Inflammatory macrophage treated with lipopolysaccharide for 1 hour (primary cell): ENCODE data around the gene PPP1R26.
"Not testable (repeated sequence)": the region's sequence is repeated elsewhere in the genome, so short reads cannot be mapped to it uniquely, and the experiment has no call there.

Experiments
- DNase-seq, 2 donors: peaks; one replicate each; pipeline ENCODE4 v3.0.0-alpha.2; 2020 to 2022

PPP1R26 gene

GRCh38 chr9:135505406-135506187 lies 26.0 kb downstream of the PPP1R26 start:
- DNase-seq: no peak

DNA sequence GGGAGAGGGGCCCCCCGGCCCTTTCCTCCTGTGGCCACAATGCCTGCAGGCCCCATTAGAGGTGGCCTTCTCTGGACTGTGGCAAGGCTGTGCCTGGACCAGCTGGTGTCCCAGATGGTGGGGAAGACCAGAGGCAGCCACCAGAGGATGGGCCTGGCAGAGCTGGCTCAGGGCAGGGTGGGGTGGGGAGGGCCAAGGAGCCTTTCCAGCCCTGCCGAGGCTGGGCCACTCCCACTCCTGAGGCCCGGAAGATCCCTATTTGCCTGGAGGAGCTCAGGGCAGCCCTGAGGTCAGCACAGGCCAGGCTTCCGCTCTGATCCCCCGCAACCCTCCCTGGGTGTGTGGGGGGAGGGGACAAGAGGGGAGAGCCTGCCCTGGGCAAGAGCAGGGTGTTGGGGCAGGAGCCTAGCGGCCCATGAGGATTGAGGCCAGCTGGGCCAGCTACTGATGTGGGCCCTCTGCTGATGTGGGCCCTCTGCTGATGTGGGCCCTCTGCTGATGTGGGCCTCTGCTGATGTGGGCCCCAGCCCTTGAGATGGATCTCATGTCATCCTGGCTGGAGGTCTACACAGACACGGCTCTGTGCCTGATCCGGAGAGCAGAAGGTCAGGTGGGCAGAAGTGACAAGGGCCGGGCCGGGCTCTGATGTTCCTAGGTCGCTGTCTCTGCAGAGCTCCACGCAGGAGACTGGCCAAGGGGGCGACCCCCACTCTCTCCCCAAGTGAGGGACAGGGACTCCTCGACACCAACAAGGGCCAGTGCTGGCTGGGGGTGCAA lies 26.9 kb downstream of the PPP1R26 start:
- DNase-seq: no peak

DNA sequence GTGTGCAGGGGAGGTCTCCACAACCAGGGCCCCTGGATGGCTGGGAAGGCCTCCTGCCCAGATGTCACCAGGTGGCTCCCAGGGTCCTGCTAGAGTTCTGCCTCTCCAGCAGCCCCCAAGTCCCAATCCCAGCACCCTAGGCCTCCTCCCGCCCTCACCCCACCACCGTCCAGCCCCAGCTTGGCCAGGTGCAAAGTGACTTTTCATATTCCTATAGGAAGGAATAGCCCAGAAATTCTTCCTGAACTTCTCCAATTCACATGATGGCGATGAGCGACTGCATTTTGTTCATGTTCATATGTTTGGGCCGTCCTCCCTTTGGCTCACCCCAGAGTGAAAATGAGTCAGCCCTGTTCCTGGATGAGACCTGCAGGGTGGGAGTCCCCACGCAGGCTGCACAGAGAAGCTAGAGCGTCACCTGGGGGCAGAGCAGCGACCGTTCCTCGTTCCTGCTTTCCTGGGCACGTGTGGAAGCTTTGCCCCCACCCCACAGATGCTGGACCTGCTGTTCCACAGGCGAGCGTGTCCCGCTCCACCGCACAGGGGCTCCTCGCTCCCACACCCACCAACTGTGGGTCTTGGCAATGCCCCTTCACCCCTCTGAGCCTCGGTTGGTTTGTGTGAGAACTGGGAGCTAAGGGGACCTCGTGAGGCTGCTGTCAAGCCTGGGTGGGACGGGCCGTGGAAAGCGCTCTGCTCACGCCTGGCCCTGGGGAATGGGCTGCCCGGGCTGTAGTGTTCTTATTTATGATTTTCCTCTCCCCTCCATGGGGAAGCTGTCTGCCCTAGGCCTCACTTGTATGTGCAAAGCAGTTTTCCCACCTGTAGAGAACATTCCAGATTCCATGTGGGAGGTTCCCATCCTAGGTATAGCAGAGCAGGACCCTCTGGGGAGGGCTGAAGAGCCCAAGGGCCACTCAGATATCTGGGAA lies 27.8 kb downstream of the PPP1R26 start:
- no peak for DNase-seq

DNA sequence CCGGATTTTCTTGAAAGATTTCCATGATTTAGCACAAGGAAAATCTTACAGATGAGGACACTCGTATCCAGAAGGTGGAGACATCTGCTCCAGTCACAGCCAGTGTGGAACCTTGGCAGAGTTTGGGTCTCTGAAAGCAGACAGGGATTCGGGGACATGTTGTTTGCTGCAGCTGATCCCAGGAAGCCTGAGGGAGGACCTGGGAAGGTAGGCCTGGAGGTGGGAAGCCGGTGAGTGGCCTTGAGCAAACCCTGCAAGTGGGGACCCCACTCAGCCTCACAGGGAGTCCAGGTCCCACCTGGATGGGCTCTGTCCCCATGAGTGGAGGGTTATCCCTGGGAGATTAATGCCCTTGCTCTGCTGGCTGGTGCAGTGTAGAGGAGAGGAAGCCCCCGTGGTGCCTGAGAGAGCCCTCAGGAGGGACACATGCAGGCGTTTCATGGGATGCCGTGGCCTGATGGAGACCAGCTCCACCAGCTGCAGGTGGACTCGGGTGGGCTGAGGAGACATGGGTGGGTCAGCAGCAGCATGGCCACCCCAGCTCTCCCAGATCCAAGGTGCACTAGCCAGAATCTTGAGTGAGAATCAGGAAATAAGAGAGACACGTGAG lies 28.7 kb downstream of the PPP1R26 start:
- no peak for DNase-seq

- DNase-seq: no peak
Observed at GRCh38 chr9:135509458-135509857, 29.9 kb downstream of the PPP1R26 start.

DNA sequence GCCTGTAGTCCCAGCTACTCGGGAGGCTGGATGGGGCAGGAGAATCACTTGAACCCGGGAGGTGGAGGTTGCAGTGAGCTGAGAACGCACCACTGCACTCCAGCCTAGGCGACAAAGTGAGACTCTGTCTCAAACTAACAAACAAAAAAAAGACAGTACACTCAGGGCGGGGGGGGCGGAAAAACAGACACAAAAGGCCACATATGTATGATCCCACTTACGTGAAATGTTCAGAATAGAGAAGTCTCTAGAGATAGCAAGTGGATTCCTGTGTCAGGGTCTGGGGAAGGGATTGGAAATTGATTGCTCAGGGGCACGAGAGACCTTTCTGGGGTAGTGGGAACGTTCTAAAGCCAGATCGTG lies 32.6 kb downstream of the PPP1R26 start:
- DNase-seq: no peak

DNA sequence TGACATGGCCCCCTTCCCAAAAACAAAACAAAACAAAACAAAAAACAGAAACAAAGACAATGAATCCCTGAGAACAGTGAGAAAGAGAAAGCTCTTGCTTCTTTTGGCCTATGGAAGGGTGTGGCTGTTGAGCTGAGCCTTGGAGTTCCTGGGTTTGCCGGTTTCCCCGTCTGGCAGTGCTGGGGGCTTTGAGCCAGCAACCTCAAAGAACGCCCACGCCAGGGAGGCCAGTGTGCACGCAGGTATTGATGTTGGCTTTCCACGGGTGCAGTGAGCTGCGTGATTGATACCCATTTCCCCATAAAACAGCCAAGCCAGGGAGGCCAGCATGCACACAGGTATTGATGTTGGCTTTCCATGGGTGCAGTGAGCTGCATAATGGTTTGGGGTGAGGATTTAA lies 33.3 kb downstream of the PPP1R26 start:
- DNase-seq: no peak

- DNase-seq: no peak
Observed at GRCh38 chr9:135513351-135513846, 33.8 kb downstream of the PPP1R26 start.

DNA sequence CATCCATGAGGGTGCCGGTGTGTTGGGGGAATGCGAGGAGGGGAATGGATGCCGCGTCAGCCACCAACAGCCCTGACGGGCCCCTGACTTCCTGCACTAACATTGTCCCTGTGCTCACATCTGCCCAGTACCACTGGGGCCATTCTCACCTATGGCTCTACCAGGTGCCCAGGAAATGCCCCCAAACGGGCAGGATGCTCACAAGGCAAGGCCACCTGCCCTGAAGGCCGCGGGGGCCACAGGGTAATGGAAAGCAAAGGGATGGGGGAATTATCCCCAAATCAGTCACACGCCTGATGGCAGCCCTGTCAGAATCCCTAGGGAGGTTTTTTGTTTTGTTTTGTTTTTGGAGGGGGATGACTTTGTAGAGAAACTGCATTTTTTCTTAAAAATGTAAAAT lies 34.3 kb downstream of the PPP1R26 start:
- DNase-seq: not testable (repeated sequence)

DNA sequence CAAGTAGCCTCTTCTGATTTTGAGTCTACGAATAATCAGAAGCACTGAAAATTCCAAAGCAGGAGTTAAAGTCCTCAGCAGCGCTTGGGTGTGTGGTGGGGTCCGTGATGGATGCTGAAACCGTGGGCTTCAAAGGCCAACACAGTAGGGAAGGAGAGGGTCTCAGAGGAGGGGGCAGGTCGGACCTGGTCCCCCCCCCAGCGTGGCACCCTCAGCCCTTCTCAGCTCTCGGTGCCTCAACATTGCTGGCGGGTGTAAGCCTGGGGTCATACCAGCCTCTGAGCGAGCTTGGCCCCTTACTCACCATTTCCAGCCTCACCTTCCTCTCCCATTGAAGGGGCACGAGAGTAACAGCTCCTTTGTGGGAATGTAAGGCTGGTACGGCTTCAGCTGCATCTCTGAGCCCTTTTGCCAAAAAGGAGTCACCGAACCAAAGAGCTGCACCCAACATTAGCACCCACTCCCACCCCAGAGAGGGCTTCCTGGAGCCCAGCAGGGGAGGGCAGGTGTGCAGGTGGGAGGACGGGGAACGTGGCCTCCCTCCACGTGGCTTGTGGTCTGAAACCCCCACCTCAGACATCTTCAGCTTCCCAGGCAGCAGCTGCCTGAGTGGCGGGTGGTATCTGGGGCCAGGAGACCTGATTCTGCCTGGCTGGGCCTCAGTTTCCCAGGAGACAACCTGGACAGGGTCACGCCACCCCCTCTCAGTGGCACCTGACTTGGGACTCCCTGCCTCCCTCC lies 34.9 kb downstream of the PPP1R26 start:
- no peak for DNase-seq

GRCh38 chr9:135515083-135515951 lies 35.7 kb downstream of the PPP1R26 start:
- no peak for DNase-seq

DNA sequence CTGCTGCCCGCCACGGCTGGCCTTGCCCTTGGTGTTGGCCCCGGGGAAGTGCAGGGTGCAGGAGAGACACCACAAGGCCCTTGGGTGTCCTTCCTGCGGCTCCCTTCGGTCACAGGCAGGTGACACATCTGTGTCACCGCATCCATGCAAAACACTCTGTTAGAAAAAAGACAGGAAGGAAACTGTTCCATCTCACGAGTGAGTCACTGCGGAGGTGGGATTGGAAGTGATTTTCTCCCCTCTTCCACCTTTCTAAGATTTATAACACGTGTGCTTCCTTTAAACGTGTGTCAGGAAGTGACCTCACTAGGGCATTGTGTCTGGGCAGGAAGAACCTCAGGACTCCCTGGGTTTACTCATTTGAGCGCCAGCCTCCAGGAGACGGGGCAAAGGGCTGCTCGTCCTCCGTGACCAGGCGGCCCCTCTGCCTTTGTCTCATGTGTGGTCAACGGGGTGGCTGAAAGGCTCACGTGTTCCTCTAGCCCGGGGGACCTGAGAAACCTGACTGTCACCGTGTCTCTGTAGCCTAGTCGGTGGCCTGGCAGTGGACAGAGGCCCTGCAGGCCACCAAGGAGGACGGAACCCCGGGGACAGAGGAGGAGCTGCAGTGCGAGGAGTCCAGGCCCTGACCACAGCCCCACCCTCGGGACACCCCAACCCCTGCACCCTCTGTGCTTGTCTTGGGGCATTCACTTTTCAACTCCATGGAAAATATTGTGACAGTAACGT lies 36.7 kb downstream of the PPP1R26 start:
- DNase-seq: no peak

DNA sequence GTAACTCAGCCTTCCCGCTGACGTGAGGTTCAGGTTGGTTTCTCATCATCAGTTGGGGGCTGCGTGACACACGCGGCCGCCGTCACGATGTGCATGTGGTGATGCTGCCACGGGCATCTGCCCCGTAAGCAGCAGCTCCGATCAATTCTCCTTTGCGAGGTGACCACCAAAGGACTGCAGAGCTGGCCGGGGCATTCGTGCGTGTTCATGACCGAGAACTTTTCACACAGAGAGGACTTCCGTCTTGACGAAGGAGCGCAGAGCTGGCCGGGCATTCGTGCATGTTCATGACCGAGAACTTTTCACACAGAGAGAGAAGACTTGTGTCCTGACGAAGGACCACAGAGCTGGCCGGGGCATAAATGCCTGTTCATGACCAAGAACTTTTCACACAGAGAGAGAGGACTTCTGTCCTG lies 37.8 kb downstream of the PPP1R26 start:
- no peak for DNase-seq

DNA sequence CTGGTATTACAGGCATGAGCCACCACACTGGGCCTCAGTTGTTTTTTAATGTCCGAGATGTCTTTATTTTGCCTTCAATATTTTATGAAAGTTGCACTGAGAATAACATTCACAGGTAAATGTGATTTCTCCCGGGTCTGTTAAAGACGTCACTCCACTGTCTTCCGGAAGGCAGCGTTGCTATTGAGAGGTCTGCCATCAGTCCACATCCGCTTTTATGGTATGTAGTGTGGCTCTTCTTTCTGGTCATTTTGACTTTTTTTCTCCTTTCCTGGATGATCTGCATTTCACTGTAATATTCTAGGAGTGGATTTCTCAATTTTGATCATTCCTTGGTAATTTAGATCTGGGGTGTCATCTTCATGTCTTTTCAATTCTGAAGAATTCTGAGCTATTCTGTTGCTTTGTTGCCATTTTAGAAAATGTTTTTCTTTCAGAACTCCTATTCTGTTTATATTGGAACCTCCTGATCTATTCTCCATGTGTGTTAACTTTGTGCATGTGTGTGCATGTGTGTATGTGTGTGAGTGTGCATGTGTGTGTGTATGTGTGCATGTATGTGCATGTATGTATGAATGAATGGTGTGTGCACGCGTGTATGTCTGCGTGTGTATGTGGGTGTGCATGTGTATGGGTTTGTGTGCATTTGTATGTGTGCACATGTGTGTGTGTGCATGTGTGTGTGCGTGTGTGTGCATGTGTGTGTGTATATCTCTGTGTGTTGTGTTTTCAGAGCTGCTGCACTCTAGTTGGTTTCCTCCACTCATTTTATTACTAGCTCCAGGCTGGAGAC lies 39.8 kb downstream of the PPP1R26 start:
- DNase-seq: no peak

- DNase-seq: no peak
Observed at GRCh38 chr9:135520916-135521607, 41.5 kb downstream of the PPP1R26 start, which contains the start of gene LCN1. Gene LCN1 (plus strand): TSS chr9:135521440. CDS start chr9:135521498, 58 bp downstream.

- DNase-seq: no peak
Observed at GRCh38 chr9:135521608-135522095, 42.1 kb downstream of the PPP1R26 start.

GRCh38 chr9:135522137-135522877 lies 42.7 kb downstream of the PPP1R26 start:
- DNase-seq: no peak

DNA sequence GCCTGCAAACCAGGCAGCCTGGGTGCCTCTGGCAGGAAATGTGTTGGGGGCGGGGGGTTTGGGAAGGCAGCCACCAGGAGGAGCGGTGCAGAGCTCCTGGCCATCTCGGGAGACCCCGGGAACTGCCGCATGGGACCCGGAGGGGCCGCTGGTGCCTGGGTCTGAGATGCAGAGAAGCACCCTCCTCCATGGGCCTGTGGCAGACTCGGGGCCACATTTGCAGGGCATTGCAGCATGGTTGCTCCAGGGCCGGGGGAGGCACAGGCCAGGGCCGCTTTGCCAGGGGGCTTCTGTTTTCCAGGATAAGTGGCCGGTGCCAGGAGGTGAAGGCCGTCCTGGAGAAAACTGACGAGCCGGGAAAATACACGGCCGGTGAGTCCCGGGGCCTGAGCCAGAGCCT lies 43.3 kb downstream of the PPP1R26 start:
- no peak for DNase-seq
